ENCODE results near the gene GGN. TPM values are rescaled to one million over a fixed set of nuclear protein-coding genes. Genes with fewer than 3 reads are reported as not detected.
A peak's percentile ranks its signal among the peaks of the same experiment; 100 is the strongest.

GGN gene
- total and polyA plus RNA-seq, 9 of the 15 experiments (the other 6 are each of a cell fraction or from before 2014, with no cell fraction given): 0.15 to 0.33 TPM; not detected in 7

DNA sequence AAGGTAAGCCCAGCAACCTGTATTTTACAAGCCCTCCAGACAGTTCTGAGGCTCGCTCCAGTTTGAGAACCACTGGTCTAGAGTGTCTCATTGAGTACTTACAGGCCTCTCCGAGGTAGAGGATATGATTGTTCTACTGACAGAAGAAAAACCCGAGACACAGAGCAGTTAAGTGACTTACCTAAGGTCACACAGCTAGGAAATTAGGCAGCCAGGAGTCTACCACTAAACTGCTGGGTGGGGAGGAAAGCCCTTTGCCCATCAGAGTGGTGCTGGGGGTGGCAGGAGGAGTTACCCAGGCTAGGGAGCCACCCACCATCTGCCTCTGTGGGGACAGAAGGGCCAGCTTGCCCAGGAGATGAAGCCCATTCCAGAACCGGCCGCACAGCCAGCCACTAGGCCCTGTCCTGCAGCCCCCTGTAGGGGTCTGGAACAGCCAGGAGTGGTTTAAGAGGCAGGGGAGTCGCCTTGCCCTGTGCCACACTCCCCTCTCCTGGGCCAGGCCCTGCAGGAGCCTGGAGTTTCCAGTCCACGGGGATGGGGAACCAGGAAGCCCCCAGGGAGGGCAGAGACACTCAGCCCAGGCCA is 37.5 kb upstream of the GGN start:
- Histone ChIP-seq H3K9ac (ENCODE audit: insufficient read depth in 1 of 2, low read depth in 2 of 2, low read length in 2 of 2) (peak overlapping the region; percentile 66 to 88; a peak in 3 of 4 replicates), H3K79me2 (ENCODE audit: control insufficient read depth, insufficient read depth, low read length) (peaks cover 4% of the 10 kb centered on the region; the same call in 1 of the 3 replicates), H3K4me2 (ENCODE audit: insufficient read depth, low read length) (peak overlapping the region; percentile 80), H2AFZ (ENCODE audit: low read depth, low read length) (peak overlapping the region; percentile 99), H3K9me3 (replicated peaks; ENCODE audit: control insufficient read depth, insufficient read depth, low read depth, low read length) (no peaks in the 10 kb centered on the region), H4K20me1 (replicated peaks; ENCODE audit: control insufficient read depth, insufficient read depth, low read length) (no peaks in the 10 kb centered on the region), H3K4me3 (peak overlapping the region; percentile 36), H3K36me3 (ENCODE audit: control insufficient read depth, insufficient read depth, low read length) (no peaks in the 10 kb centered on the region), H3K4me1 (replicated peaks in 1 of 2; ENCODE audit: control insufficient read depth in 2 of 2, insufficient read depth in 2 of 2, low read length in 2 of 2) (peaks cover 17 to 23% of the 10 kb centered on the region in 2 experiments; a peak in 4 of 5 replicates), H3K27me3 (ENCODE audit: control insufficient read depth in 2 of 2, insufficient read depth in 2 of 2, low read length in 2 of 2) (no peaks in the 10 kb centered on the region), H3K9me1 (ENCODE audit: control insufficient read depth, insufficient read depth, low read length) (no peaks in the 10 kb centered on the region), H3K27ac (ENCODE audit: extremely low read depth, low read depth, low read length) (peak overlapping the region; percentile 79)
- DNase-seq (ENCODE audit: extremely low read depth in 1 of 4, low spot score in 3 of 4) (no peak), FAIRE-seq (no peak), ATAC-seq (no peak; the same call in 2 of the 3 replicates)
- WGBS (ENCODE audit: insufficient coverage, low coverage, missing lambda C conversion rate): 71% methylated on average over 7 of the region's 7 CpGs
- in situ Hi-C loops (cut with MboI): no loop called here
- BruUV-seq (replicated peaks): no TSS peak
- CTCF ChIA-PET (ENCODE audit: low intra/inter-chr PET ratio): no interaction called here
- POLR2A ChIA-PET: interaction anchor here (0.6 to 1.3 kb wide), 3 partner anchors 10 to 207 kb away, joined by 3 to 4 read pairs (median 3); no protein-coding TSS in a partner anchor
- intact Hi-C loops (cut with micrococcal nuclease): no loop called here
- TF ChIP-seq SMC3 (conservative IDR thresholded peaks at IDR 0.05; ENCODE audit: insufficient read depth, low read depth, low read length): no peak
- TF ChIP-seq, protein P1, sequence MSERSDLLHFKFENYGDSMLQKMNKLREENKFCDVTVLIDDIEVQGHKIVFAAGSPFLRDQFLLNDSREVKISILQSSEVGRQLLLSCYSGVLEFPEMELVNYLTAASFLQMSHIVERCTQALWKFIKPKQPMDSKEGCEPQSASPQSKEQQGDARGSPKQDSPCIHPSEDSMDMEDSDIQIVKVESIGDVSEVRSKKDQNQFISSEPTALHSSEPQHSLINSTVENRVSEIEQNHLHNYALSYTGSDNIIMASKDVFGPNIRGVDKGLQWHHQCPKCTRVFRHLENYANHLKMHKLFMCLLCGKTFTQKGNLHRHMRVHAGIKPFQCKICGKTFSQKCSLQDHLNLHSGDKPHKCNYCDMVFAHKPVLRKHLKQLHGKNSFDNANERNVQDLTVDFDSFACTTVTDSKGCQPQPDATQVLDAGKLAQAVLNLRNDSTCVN (CRISPR knock-in tag; IDR thresholded peaks at IDR 0.05): no peak
- TF ChIP-seq ZNF589 (CRISPR knock-in tag; IDR thresholded peaks at IDR 0.05; ENCODE audit: low read depth): no peak
- TF ChIP-seq, protein P2, sequence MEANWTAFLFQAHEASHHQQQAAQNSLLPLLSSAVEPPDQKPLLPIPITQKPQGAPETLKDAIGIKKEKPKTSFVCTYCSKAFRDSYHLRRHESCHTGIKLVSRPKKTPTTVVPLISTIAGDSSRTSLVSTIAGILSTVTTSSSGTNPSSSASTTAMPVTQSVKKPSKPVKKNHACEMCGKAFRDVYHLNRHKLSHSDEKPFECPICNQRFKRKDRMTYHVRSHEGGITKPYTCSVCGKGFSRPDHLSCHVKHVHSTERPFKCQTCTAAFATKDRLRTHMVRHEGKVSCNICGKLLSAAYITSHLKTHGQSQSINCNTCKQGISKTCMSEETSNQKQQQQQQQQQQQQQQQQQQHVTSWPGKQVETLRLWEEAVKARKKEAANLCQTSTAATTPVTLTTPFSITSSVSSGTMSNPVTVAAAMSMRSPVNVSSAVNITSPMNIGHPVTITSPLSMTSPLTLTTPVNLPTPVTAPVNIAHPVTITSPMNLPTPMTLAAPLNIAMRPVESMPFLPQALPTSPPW (CRISPR knock-in tag; IDR thresholded peaks at IDR 0.05): no peak
- TF ChIP-seq ZFP36 (IDR thresholded peaks at IDR 0.05; ENCODE audit: low read depth, low read length, partially characterized antibody): peak; percentile 72
- no peak for TF ChIP-seq CREB1 (IDR thresholded peaks at IDR 0.05)
- TF ChIP-seq CREB1 (CRISPR knock-in tag; IDR thresholded peaks at IDR 0.05): no peak
- TF ChIP-seq RBM25 (IDR thresholded peaks at IDR 0.05; ENCODE audit: low read depth, low read length, severe bottlenecking): peak; percentile 55
- TF ChIP-seq KLF6 (CRISPR knock-in tag; IDR thresholded peaks at IDR 0.05; ENCODE audit: borderline replicate concordance): no peak
- no peak for TF ChIP-seq SMAD1 (IDR thresholded peaks at IDR 0.05; ENCODE audit: low read depth, low read length, partially characterized antibody)
- TF ChIP-seq SIN3A (IDR thresholded peaks at IDR 0.05; ENCODE audit: borderline replicate concordance in 2 of 2, control insufficient read depth in 1 of 2, low read depth in 2 of 2, low read length in 2 of 2): 0 out of 4 replicates have a peak, but pooled peaks of 1 of the 2 experiments have one; percentile 10
- TF ChIP-seq GATA2 (CRISPR knock-in tag; IDR thresholded peaks at IDR 0.05): no peak
- TF ChIP-seq, protein P3, sequence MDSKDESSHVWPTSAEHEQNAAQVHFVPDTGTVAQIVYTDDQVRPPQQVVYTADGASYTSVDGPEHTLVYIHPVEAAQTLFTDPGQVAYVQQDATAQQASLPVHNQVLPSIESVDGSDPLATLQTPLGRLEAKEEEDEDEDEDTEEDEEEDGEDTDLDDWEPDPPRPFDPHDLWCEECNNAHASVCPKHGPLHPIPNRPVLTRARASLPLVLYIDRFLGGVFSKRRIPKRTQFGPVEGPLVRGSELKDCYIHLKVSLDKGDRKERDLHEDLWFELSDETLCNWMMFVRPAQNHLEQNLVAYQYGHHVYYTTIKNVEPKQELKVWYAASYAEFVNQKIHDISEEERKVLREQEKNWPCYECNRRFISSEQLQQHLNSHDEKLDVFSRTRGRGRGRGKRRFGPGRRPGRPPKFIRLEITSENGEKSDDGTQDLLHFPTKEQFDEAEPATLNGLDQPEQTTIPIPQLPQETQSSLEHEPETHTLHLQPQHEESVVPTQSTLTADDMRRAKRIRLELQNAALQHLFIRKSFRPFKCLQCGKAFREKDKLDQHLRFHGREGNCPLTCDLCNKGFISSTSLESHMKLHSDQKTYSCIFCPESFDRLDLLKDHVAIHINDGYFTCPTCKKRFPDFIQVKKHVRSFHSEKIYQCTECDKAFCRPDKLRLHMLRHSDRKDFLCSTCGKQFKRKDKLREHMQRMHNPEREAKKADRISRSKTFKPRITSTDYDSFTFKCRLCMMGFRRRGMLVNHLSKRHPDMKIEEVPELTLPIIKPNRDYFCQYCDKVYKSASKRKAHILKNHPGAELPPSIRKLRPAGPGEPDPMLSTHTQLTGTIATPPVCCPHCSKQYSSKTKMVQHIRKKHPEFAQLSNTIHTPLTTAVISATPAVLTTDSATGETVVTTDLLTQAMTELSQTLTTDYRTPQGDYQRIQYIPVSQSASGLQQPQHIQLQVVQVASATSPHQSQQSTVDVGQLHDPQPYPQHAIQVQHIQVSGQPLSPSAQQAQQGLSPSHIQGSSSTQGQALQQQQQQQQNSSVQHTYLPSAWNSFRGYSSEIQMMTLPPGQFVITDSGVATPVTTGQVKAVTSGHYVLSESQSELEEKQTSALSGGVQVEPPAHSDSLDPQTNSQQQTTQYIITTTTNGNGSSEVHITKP (IDR thresholded peaks at IDR 0.05; ENCODE audit: partially characterized antibody): peak; percentile 38
- no peak for TF ChIP-seq ZZZ3 (IDR thresholded peaks at IDR 0.05)
- TF ChIP-seq CEBPG (CRISPR knock-in tag; IDR thresholded peaks at IDR 0.05): no peak
- TF ChIP-seq CEBPG (tag; conservative IDR thresholded peaks at IDR 0.05 in 1 of 2, IDR thresholded peaks at IDR 0.05 in 1 of 2): no peak

All from K562 (cell line).